Mucosa of descending colon (tissue), 3 donors: Measurements from ENCODE around the gene RBM17. TPM values are rescaled to one million over a fixed set of nuclear protein-coding genes. Genes with fewer than 3 reads are reported as not detected.
A peak's percentile ranks its signal among the peaks of the same experiment; 100 is the strongest.
"Not testable (repeated sequence)": the region's sequence is repeated elsewhere in the genome, so short reads cannot be mapped to it uniquely, and the experiment has no call there.

Experiments used
- ATAC-seq: fragments of 200-7000 bp; cut with Tn5 transposase; one replicate; pipeline ENCODE4 v1.9.1; 2020; ENCODE audit warnings: mild to moderate bottlenecking, moderate library complexity
- DNase-seq, 3 donors: peaks; one replicate each; pipeline ENCODE4 v3.0.0-alpha.2; 2020
- H3K36me3 ChIP-seq: fragments of 200-600 bp; one replicate; pipeline ENCODE4 v1.8.0; 2021; ENCODE audit warnings: low read depth, mild to moderate bottlenecking
- H3K4me1 ChIP-seq: fragments of 200-600 bp; one replicate; pipeline ENCODE4 v1.8.0; 2021; ENCODE audit warnings: low read depth, mild to moderate bottlenecking
- H3K4me3 ChIP-seq: fragments of 200-600 bp; one replicate; pipeline ENCODE4 v1.8.0; 2021; ENCODE audit warnings: mild to moderate bottlenecking
- H3K9me3 ChIP-seq: fragments of 200-600 bp; one replicate; pipeline ENCODE4 v1.8.0; 2021; ENCODE audit warnings: mild to moderate bottlenecking
- CTCF ChIP-seq: fragments of 200-600 bp; IDR thresholded peaks from one replicate; pipeline ENCODE4 v1.8.0; 2022; ENCODE audit warnings: antibody characterized with exemption, mild to moderate bottlenecking
- intact Hi-C, 2 donors: fragments of 100-400 bp; cut with DNase I in 1 of 2; cut with micrococcal nuclease in 1 of 2; formaldehyde crosslinking; loops; one replicate each; pipeline versions ENCODE4 v1.11.0 to v1.11.1; 2022; cut with DNase I, micrococcal nuclease
- microRNA-seq: library from miRNA; unstranded; fragments of <30 nt; microRNA quantifications from one replicate; pipeline ENCODE4, GENCODE V29; 2019
- total RNA-seq, 3 donors: library from RNA; stranded (reverse); fragmentation: NEBNext Ultra II Directional in 2 of 3; extraction: Animal tissue kit (Norgen Biotek cat#: 25700) in 2 of 3; gene quantifications; one replicate each; pipeline versions ENCODE4 v1.2.1 to v1.2.4, GENCODE V29; 2021 to 2023
- donor health status: DM: no; HTN: no; CAD: no; lungs with moderate emphysema.
- donor health status: DM: no; HTN: no; CAD: no.
- donor health status: DM: no; HTN: yes; CAD: no.

Gene RBM17
- total RNA-seq, 3 donors from 2014 or later = 87.4 to 100 (median 90.8) TPM

- Histone ChIP-seq H3K9me3 (no peaks in the 10 kb centered on the region), H3K4me3 (peak overlapping the region; percentile 63), H3K4me1 (peaks cover 10% of the 10 kb centered on the region), H3K36me3 (no peaks in the 10 kb centered on the region)
- intact Hi-C loops = no loop called here
- ATAC-seq = no peak
- no peak for TF ChIP-seq CTCF
- DNase-seq = peak in 2 of 3 donors; percentile 25 to 35
Measured at GRCh38 chr10:6164271-6165095, 75.6 kb downstream of the RBM17 start.

- H3K4me3 ChIP-seq = no peak overlapping the region
- H3K36me3 ChIP-seq = no peaks in the 10 kb centered on the region
- ATAC-seq = no peak
- no peaks in the 10 kb centered on the region for H3K9me3 ChIP-seq
- no peak for TF ChIP-seq CTCF
- intact Hi-C loops = no loop called here
- H3K4me1 ChIP-seq = peaks cover 10% of the 10 kb centered on the region
- DNase-seq = no peak
Measured at GRCh38 chr10:6165221-6165725, 76.4 kb downstream of the RBM17 start.

GRCh38 chr10:6165933-6166332 lies 77.1 kb downstream of the RBM17 start:
- H3K36me3 ChIP-seq, H3K9me3 ChIP-seq, ATAC-seq, intact Hi-C loops, H3K4me3 ChIP-seq: not testable (repeated sequence)
- peak in 1 of 3 donors; percentile 23 for DNase-seq
- peaks cover 12% of the 10 kb centered on the region for H3K4me1 ChIP-seq

Small RNA genes within 50 kb of the gene (microRNA-seq; reads per million reads assigned to microRNA genes)
- gene MIR3155A = not detected
- not detected for gene MIR3155B

Other genes with a start within 250 kb of the RBM17 start
- gene ANKRD16, start 199.1 kb upstream of the RBM17 start, total RNA-seq = 1 to 10 TPM; 4.7 to 9.8 (median 7.4) TPM
- 100 to 1,000 TPM in 2 of 3 donors, 10 to 100 TPM in 1; 74.1 to 109 (median 100) TPM for gene FBH1, start 198.8 kb upstream of the RBM17 start, total RNA-seq
- 10 to 100 TPM; 19.4 to 26.6 (median 20.6) TPM for gene IL15RA, start 111.5 kb upstream of the RBM17 start, total RNA-seq
- gene IL2RA, start 26.7 kb upstream of the RBM17 start, total RNA-seq = 1 to 10 TPM; 1.2 to 3.7 (median 2.1) TPM
- gene PFKFB3, start 113.9 kb downstream of the RBM17 start, total RNA-seq = 10 to 100 TPM; 19.3 to 39.0 (median 21.7) TPM